HG03460 (cell line): ENCODE results near the gene BCL2L1.

ENCODE experiments used
- ATAC-seq: cut with Tn5 transposase; IDR thresholded peaks from one replicate; pipeline ENCODE4 v1.9.1; 2021; ENCODE audit not compliant: unreplicated experiment

BCL2L1 gene

GRCh38 chr20:31615416-31615815 lies 107.3 kb downstream of the BCL2L1 start:
- ATAC-seq, result no peak
